NCI-H2196 (cell line): ENCODE measurements around the gene FXYD4.
"Not testable (repeated sequence)": the region's sequence is repeated elsewhere in the genome, so short reads cannot be mapped to it uniquely, and the experiment has no call there.

ENCODE experiments used
- DNase-seq: peaks from one replicate; lab custom pipeline; 2025; ENCODE audit not compliant: unreplicated experiment; lab: John Stamatoyannopoulos, UW

Gene FXYD4

GRCh38 chr10:43374194-43374593 is 2.8 kb downstream of the FXYD4 start:
- DNase-seq: no peak

GRCh38 chr10:43375401-43376020 is 4.1 kb downstream of the FXYD4 start:
- no peak for DNase-seq

- DNase-seq: no peak
These were observed 4.7 kb downstream of the FXYD4 start for GRCh38 chr10:43376046-43376635.

- DNase-seq: no peak
These were observed 5.5 kb downstream of the FXYD4 start for GRCh38 chr10:43376828-43377423.

GRCh38 chr10:43377424-43377883 is 6.0 kb downstream of the FXYD4 start:
- DNase-seq: no peak

- DNase-seq: no peak
These were observed 9.3 kb downstream of the FXYD4 start for GRCh38 chr10:43380610-43381222.

GRCh38 chr10:43383204-43383971 is 12.0 kb downstream of the FXYD4 start:
- DNase-seq: no peak

- DNase-seq: no peak
These were observed 13.1 kb downstream of the FXYD4 start for GRCh38 chr10:43384252-43385221.

- DNase-seq: no peak
These were observed 14.1 kb downstream of the FXYD4 start for GRCh38 chr10:43385412-43386004.

GRCh38 chr10:43386549-43386948 is 15.1 kb downstream of the FXYD4 start:
- no peak for DNase-seq

GRCh38 chr10:43386981-43387677 is 15.7 kb downstream of the FXYD4 start:
- DNase-seq: no peak

GRCh38 chr10:43387678-43388032 is 16.2 kb downstream of the FXYD4 start:
- no peak for DNase-seq

GRCh38 chr10:43389867-43390266 is 18.4 kb downstream of the FXYD4 start:
- DNase-seq: no peak

- no peak for DNase-seq
These were observed 18.9 kb downstream of the FXYD4 start for GRCh38 chr10:43390333-43390732.

- no peak for DNase-seq
These were observed 19.3 kb downstream of the FXYD4 start for GRCh38 chr10:43390759-43391158.

GRCh38 chr10:43391496-43391895 is 20.1 kb downstream of the FXYD4 start:
- DNase-seq: no peak

- DNase-seq: no peak
These were observed 21.3 kb downstream of the FXYD4 start for GRCh38 chr10:43392748-43393147.

- not testable (repeated sequence) for DNase-seq
These were observed 21.8 kb downstream of the FXYD4 start for GRCh38 chr10:43393186-43393585.

GRCh38 chr10:43393606-43394360 is 22.3 kb downstream of the FXYD4 start:
- DNase-seq: no peak
